IMR-90 (cell line): Measurements from ENCODE around the gene CCSER1. TPM values are rescaled to one million over a fixed set of nuclear protein-coding genes. Genes with fewer than 3 reads are reported as not detected.

Source experiments
- ATAC-seq: fragments of 200-7000 bp; cut with Tn5 transposase; 2 replicates; pipeline ENCODE4 v1.9.1; 2020; ENCODE audit warnings: low read depth, mild to moderate bottlenecking, moderate library complexity
- BruUV-seq: library from RNA; stranded (reverse); fragments of 400-500 nt; replicated peaks from 2 replicates; lab custom pipeline; 2021; lab: Mats Ljungman, UMichigan
- CTCF ChIA-PET: fragments of 300-600 bp; formaldehyde crosslinking; extraction: SDS; loops from one replicate; lab custom pipeline; 2021; ENCODE audit warnings: antibody characterized with exemption; lab: Yijun Ruan, JAX
- POLR2A ChIA-PET: fragments of 300-600 bp; sonication (Branson Sonifier 250); formaldehyde crosslinking; loops from one replicate; lab custom pipeline; 2022; ENCODE audit warnings: antibody characterized with exemption; ENCODE audit not compliant: unreplicated experiment; lab: Charles Lee
- DNase-seq: peaks from one replicate; pipeline ENCODE4 v3.0.0; 2013
- H2AFZ ChIP-seq: replicated peaks from 2 replicates; pipeline ENCODE3; 2013; ENCODE audit warnings: low read length, mild to moderate bottlenecking; ENCODE audit not compliant: poor library complexity
- H2AK5ac ChIP-seq: 2 replicates; pipeline ENCODE4 v1.6.1; 2013; ENCODE audit warnings: low read depth, low read length, inconsistent platforms
- H2AK9ac ChIP-seq: replicated peaks from 2 replicates; pipeline ENCODE3; 2013; ENCODE audit warnings: mild to moderate bottlenecking, low read depth, low read length, moderate library complexity; ENCODE audit not compliant: poor library complexity
- H2BK120ac ChIP-seq: 2 replicates; pipeline ENCODE4 v1.6.1; 2013; ENCODE audit warnings: low read depth, low read length, inconsistent platforms
- H2BK15ac ChIP-seq: 3 replicates; pipeline ENCODE4 v1.6.1; 2013; ENCODE audit warnings: low read depth, low read length, inconsistent platforms
- H2BK20ac ChIP-seq: 2 replicates; pipeline ENCODE4 v1.6.1; 2013; ENCODE audit warnings: low read depth, mild to moderate bottlenecking, inconsistent platforms, low read length, moderate library complexity
- H2BK5ac ChIP-seq: 2 replicates; pipeline ENCODE4 v1.6.1; 2013; ENCODE audit warnings: mild to moderate bottlenecking, low read depth, low read length, inconsistent platforms; ENCODE audit not compliant: poor library complexity, severe bottlenecking
- H3K14ac ChIP-seq: replicated peaks from 2 replicates; pipeline ENCODE4 v1.6.1; 2013; ENCODE audit warnings: low read depth, low read length, inconsistent platforms
- H3K18ac ChIP-seq: 2 replicates; pipeline ENCODE4 v1.6.1; 2013; ENCODE audit warnings: low read depth, low read length, control low read depth
- H3K23ac ChIP-seq: 2 replicates; pipeline ENCODE4 v1.6.1; 2013; ENCODE audit warnings: low read depth, low read length, inconsistent platforms
- H3K27ac ChIP-seq: 2 replicates; pipeline ENCODE4 v1.5.1; 2013; ENCODE audit warnings: mild to moderate bottlenecking, control low read depth, low read length; ENCODE audit not compliant: insufficient read depth
- H3K27me3 ChIP-seq: 2 replicates; pipeline ENCODE4 v1.6.1; 2013; ENCODE audit warnings: low read length; ENCODE audit not compliant: control insufficient read depth, insufficient read depth
- H3K36me3 ChIP-seq: 2 replicates; pipeline ENCODE4 v1.6.1; 2013; ENCODE audit warnings: low read length, mixed read lengths; ENCODE audit not compliant: control insufficient read depth, insufficient read depth
- H3K4ac ChIP-seq: 2 replicates; pipeline ENCODE4 v1.6.1; 2013; ENCODE audit warnings: low read depth, low read length, inconsistent platforms
- H3K4me1 ChIP-seq: 2 replicates; pipeline ENCODE4 v1.6.1; 2013; ENCODE audit warnings: low read length, mixed read lengths; ENCODE audit not compliant: control insufficient read depth, insufficient read depth
- H3K4me2 ChIP-seq: 2 replicates; pipeline ENCODE4 v1.6.1; 2013; ENCODE audit warnings: low read depth, mild to moderate bottlenecking, control low read depth, low read length, moderate library complexity
- H3K4me3 ChIP-seq: 2 replicates; pipeline ENCODE4 v1.5.1; 2013; ENCODE audit warnings: low read depth, mild to moderate bottlenecking, control low read depth, low read length, moderate library complexity; ENCODE audit not compliant: insufficient read depth
- H3K56ac ChIP-seq: 2 replicates; pipeline ENCODE4 v1.6.1; 2013; ENCODE audit warnings: low read length, inconsistent platforms; ENCODE audit not compliant: insufficient read depth; ENCODE audit errors: extremely low read depth
- H3K79me1 ChIP-seq, 2 experiments: 2 replicates each; pipeline ENCODE4 v1.6.1; 2013; ENCODE audit warnings: low read length in 2 of 2, inconsistent platforms in 1 of 2, low read depth in 1 of 2
- H3K9ac ChIP-seq: 2 replicates; pipeline ENCODE4 v1.6.1; 2013; ENCODE audit warnings: low read depth, low read length, control low read depth
- H3K9me1 ChIP-seq: 2 replicates; pipeline ENCODE4 v1.6.1; 2013; ENCODE audit warnings: low read length, inconsistent platforms; ENCODE audit not compliant: insufficient read depth
- H3K9me3 ChIP-seq: 2 replicates; pipeline ENCODE4 v1.6.1; 2013; ENCODE audit warnings: low read length; ENCODE audit not compliant: control insufficient read depth, insufficient read depth
- H4K20me1 ChIP-seq: 2 replicates; pipeline ENCODE4 v1.6.1; 2013; ENCODE audit warnings: low read length, inconsistent platforms; ENCODE audit not compliant: insufficient read depth
- H4K5ac ChIP-seq: 2 replicates; pipeline ENCODE4 v1.6.1; 2013; ENCODE audit warnings: mild to moderate bottlenecking, low read depth, low read length, control low read depth
- H4K8ac ChIP-seq, 2 experiments: 2 replicates each; pipeline ENCODE4 v1.6.1; 2013; ENCODE audit warnings: low read depth in 2 of 2, low read length in 2 of 2, control low read depth in 1 of 2, inconsistent platforms in 1 of 2
- H4K91ac ChIP-seq: 2 replicates; pipeline ENCODE4 v1.6.1; 2013; ENCODE audit warnings: low read depth, low read length, inconsistent platforms; ENCODE audit not compliant: insufficient read depth
- BHLHE40 ChIP-seq: fragments of 150-350 bp; IDR thresholded peaks from 2 replicates; pipeline ENCODE4 v1.6.1; 2016; ENCODE audit warnings: mild to moderate bottlenecking, low read depth, low read length
- CEBPB ChIP-seq: IDR thresholded peaks from 2 replicates; pipeline ENCODE4 v1.6.1; 2012; ENCODE audit warnings: low read depth, low read length, improper control_type of control experiment
- CHD1 ChIP-seq: IDR thresholded peaks from 2 replicates; pipeline ENCODE4 v1.6.1; 2012; ENCODE audit warnings: low read depth, low read length, improper control_type of control experiment
- CTCF ChIP-seq: conservative IDR thresholded peaks from 2 replicates; pipeline ENCODE4 v1.5.1; 2012; ENCODE audit warnings: mild to moderate bottlenecking, low read depth, low read length, improper control_type of control experiment
- NFE2L2 ChIP-seq: fragments of 150-350 bp; IDR thresholded peaks from 2 replicates; pipeline ENCODE4 v1.6.1; 2016; ENCODE audit warnings: low read depth, mild to moderate bottlenecking, low read length
- RAD21 ChIP-seq: IDR thresholded peaks from 2 replicates; pipeline ENCODE4 v1.6.1; 2012; ENCODE audit warnings: low read length, improper control_type of control experiment
- SMC3 ChIP-seq: fragments of 150-350 bp; IDR thresholded peaks from 2 replicates; pipeline ENCODE4 v1.6.1; 2016; ENCODE audit warnings: low read depth, mild to moderate bottlenecking, antibody characterized with exemption, low read length, moderate library complexity
- WGBS, 2 experiments: methylation state at CpG; one replicate each; pipeline versions ENCODE4 v1.1.5 to v1.1.7; 2013; ENCODE audit warnings: missing lambda C conversion rate in 2 of 2; ENCODE audit not compliant: insufficient read length in 1 of 2; ENCODE audit errors: extremely low coverage in 2 of 2; 5-methylcytosine and 5-hydroxymethylcytosine counted together
- dilution Hi-C: fragments of 300-500 bp; cut with HindIII; formaldehyde crosslinking; loops from one replicate; pipeline ENCODE4 v1.14.3; 2018; ENCODE audit warnings: low sequenced_read_pairs; ENCODE audit not compliant: unreplicated experiment
- in situ Hi-C: fragments of 300-500 bp; cut with MboI; formaldehyde crosslinking; loops from 3 replicates; pipeline ENCODE4 v1.14.3; 2019; ENCODE audit warnings: low sequenced_read_pairs, inconsistent platforms, mixed read lengths
- intact Hi-C: fragments of 100-400 bp; cut with micrococcal nuclease; formaldehyde crosslinking; loops from 2 replicates; pipeline ENCODE4 v1.10.0; 2022
- polyA plus RNA-seq, 3 experiments: library from polyadenylated mRNA; depleted of rRNA; stranded (reverse); fragments of >200 nt; gene quantifications; 2 replicates each; pipeline ENCODE4 v1.2.3, GENCODE V29; 2012; ENCODE audit warnings: low replicate concordance in 1 of 3
- total RNA-seq: library from RNA; depleted of rRNA; stranded (reverse); fragments of >200 nt; gene quantifications from 2 replicates; pipeline ENCODE4 v1.2.3, GENCODE V29; 2012

The CCSER1 gene
- total and polyA plus RNA-seq, 2 of the 4 experiments (the other 2 are of a cell fraction): not detected

- Histone ChIP-seq H3K9me3 (no peaks in the 10 kb centered on the region), H4K8ac (no peak overlapping the region), H3K4me2 (no peak overlapping the region), H2AK5ac (no peak overlapping the region), H2BK120ac (no peak overlapping the region), H3K56ac (no peak overlapping the region), H4K5ac (no peak overlapping the region), H4K91ac (no peak overlapping the region), H3K18ac (no peak overlapping the region), H2BK20ac (no peak overlapping the region), H3K4me3 (no peak overlapping the region), H4K20me1 (no peaks in the 10 kb centered on the region), H3K4me1 (no peaks in the 10 kb centered on the region), H3K14ac (no peak overlapping the region), H2BK5ac (no peak overlapping the region), H3K79me1 (no peaks in the 10 kb centered on the region), H3K23ac (no peak overlapping the region), H2AK9ac (no peak overlapping the region), H3K9me1 (no peaks in the 10 kb centered on the region), H3K9ac (no peak overlapping the region), H3K27ac (no peak overlapping the region), H3K27me3 (no peaks in the 10 kb centered on the region), H2AFZ (no peak overlapping the region), H2BK15ac (no peak overlapping the region), H3K4ac (no peak overlapping the region), H3K36me3 (no peaks in the 10 kb centered on the region)
- WGBS, 2 experiments: 17% methylated on average over 1 of the region's 1 CpG; no CpG with 5 or more reads in 1 of the 2 experiments
- no peak for DNase-seq
- intact Hi-C loops (no loop called here), dilution Hi-C loops (no loop called here), in situ Hi-C loops (no loop called here)
- ChIA-PET POLR2A (no interaction called here), CTCF (no interaction called here)
- ATAC-seq: no peak
- BruUV-seq: no TSS peak
- TF ChIP-seq NFE2L2 (no peak), CEBPB (no peak), BHLHE40 (no peak), CTCF (no peak), SMC3 (no peak), RAD21 (no peak), CHD1 (no peak)
These were observed 603.6 kb downstream of the CCSER1 start for GRCh38 chr4:90730752-90731151.
